Stimulated activated CD4-positive, alpha-beta T cell treated with anti-CD3 and anti-CD28 coated beads, Interleukin-2, amount 100 ng/mL, for 4 hours (primary cell): ENCODE data around the gene PRR19.
"Not testable (repeated sequence)": the region's sequence is repeated elsewhere in the genome, so short reads cannot be mapped to it uniquely, and the experiment has no call there.

ENCODE experiments used
- DNase-seq: peaks from one replicate; pipeline ENCODE4 v3.0.0-alpha.2; 2020; ENCODE audit warnings: low read depth

PRR19 gene

DNA sequence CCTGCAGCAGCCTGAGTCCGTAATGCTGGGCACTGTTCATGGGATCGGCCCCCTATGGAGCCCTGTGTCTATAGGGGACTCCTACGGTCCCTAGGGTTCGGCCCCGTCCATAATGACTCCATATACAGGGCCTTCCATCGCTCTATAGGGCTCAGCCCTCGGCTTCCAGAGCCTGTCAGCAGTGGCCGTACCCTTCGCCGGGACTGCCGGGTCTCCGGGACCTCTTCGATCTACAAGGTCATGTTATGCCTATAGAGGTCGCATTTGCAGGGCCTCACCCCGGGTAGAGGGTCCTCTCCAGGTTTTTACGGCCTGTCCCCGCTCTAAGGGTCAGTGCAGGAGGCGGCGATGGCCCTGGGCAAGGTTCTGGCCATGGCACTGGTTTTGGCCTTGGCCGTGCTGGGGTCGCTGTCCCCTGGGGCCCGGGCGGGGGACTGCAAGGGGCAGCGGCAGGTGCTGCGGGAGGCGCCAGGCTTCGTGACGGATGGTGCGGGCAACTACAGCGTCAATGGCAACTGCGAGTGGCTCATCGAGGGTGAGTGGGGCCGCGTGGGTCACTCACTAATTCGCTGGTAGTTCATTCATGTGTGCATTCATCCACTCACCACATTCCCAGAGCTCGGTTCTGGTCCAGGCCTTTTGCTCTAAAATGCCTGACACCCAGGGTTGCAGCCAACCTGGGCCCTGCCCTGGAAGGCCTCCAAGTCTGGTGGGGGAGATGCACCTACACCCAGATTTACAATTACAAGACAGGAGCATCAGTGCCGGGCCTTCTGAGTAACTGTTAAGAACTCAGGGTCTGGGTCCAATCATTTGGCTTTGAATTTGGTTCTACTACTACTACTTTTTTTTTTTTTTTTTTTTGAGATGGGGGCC is 24.2 kb downstream of the PRR19 start:
- no peak for DNase-seq

GRCh38 chr19:42326969-42327368 is 25.0 kb downstream of the PRR19 start:
- no peak for DNase-seq

- DNase-seq: no peak
Measured at GRCh38 chr19:42327381-42327780, 25.4 kb downstream of the PRR19 start.

DNA sequence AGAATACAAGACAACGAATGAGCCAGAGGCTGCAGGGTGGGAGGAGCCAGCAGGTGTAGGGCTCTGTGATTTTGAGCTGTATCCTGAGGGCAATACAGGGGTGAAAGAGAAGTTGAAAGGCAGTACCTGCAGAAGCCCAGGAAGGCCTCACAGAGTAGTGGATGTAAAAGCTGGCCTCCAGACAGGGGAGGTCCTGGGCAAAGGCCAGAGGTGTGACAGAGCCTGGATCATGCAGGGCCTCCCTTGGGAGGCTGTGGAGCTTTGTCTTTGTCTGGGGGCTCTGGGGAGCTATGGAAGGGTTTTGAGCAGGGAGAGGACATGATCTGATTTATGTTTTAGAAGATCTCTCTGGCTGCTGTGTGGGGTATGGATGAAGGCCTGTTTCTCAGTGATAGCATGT is 26.2 kb downstream of the PRR19 start:
- no peak for DNase-seq

- no peak for DNase-seq
Measured at GRCh38 chr19:42328854-42329253, 26.9 kb downstream of the PRR19 start.

- DNase-seq: no peak
Measured at GRCh38 chr19:42330241-42330711, 28.3 kb downstream of the PRR19 start.

DNA sequence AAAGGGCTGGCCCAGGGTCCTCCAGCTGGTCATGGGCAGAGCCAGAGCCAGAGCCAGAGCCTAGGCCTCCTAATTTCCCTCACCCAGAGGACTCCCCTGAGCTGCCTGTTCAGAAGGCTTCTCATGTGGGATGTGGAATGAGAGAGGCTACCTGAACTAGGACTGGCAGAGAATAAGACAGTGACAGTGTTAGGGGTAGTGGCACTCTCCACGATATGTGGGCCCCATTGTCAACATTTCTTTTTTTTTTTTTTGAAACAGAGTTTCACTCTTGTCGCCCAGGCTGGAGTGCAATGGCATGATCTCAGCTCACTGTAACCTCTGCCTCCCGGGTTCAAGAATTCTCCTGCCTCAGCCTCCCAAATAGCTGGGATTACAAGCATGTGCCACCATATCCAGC is 29.4 kb downstream of the PRR19 start:
- not testable (repeated sequence) for DNase-seq

- no peak for DNase-seq
Measured at GRCh38 chr19:42332059-42332458, 30.1 kb downstream of the PRR19 start.

- no peak for DNase-seq
Measured at GRCh38 chr19:42333018-42333417, 31.1 kb downstream of the PRR19 start.

- no peak for DNase-seq
Measured at GRCh38 chr19:42333975-42334696, 32.2 kb downstream of the PRR19 start.

GRCh38 chr19:42334697-42335373 is 32.9 kb downstream of the PRR19 start:
- DNase-seq: no peak

DNA sequence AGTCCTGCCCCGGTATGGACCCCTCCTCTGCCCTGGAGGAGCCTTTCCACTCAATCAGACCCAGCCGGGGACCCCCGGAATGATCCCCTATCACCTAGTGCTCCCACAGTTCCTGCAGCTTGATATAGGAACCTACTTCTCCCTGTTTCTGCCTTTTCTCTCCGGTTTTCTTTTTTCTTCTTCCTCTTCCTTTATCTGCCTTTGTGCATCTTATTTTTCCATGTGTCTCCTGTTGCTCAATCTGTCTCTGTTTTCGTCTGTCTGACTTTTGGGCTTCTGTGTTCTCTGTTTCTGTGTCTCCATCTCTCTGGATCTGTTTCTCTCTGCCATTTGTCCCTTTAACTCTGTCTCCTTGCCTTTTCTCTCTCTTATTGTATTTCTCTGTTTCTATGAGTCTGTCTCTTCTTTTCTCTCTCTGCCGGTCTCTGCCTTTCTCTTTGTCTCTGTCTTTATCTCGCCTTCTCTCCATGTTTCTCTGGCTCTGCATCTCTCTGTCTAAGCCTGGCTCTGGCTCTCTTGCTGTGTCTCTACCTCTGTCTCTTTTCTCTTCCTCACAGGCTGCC is 33.5 kb downstream of the PRR19 start:
- no peak for DNase-seq

DNA sequence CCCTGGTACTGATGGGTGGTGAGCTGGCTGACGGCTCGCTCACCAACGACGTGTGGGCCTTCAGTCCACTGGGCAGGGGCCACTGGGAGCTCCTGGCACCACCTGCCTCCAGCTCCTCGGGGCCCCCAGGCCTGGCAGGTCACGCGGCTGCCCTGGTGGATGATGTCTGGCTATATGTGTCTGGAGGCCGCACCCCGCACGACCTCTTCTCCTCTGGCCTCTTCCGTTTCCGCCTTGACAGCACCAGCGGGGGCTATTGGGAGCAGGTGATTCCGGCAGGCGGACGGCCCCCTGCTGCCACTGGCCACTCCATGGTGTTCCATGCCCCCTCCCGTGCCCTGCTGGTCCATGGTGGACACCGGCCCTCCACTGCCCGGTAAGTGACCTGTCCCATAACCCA is 34.0 kb downstream of the PRR19 start:
- no peak for DNase-seq

- not testable (repeated sequence) for DNase-seq
Measured at GRCh38 chr19:42339126-42339860, 37.4 kb downstream of the PRR19 start.

DNA sequence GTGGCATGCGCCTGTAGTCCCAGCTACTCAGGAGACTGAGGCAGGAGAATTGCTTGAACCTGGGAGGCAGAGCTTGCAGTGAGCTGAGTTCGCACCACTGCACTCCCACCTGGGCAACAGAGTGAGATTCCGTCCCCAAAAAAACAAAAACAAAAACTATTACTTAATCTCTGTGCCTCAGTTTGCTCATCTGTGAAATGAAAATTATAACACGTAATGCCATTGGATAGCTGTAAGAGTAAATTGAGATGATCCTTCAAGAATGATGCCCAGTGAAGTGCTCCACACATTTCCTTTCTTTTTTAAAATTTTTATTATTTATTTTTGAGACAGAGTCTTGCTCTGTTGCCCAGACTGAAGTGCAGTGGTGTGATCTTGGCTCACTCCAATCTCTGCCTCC is 38.0 kb downstream of the PRR19 start:
- not testable (repeated sequence) for DNase-seq

GRCh38 chr19:42343344-42344110 is 41.6 kb downstream of the PRR19 start:
- DNase-seq: no peak

DNA sequence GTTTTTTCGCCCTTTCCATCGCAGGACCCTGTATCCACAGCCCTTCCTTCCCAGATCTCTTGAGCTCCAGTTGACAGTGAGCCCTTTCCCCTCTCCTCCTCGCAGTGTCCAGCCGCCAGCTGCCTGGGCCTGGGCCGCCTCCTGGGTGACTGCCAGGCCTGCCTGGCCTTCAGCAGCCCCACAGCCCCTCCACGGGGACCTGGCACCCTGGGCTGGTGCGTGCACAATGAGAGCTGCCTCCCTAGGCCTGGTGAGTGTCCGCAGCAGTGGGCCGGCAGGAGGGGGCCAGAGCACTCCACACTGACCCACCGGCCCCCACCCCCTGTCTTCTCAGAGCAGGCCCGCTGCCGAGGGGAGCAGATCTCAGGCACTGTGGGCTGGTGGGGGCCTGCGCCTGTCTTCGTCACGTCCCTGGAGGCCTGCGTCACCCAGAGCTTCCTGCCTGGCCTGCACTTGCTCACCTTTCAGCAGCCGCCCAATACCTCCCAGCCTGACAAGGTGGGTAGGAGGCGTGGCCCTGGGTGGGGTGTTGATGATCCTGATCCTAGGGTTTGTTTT is 42.5 kb downstream of the PRR19 start:
- no peak for DNase-seq

GRCh38 chr19:42345191-42345812 is 43.4 kb downstream of the PRR19 start:
- DNase-seq: no peak

DNA sequence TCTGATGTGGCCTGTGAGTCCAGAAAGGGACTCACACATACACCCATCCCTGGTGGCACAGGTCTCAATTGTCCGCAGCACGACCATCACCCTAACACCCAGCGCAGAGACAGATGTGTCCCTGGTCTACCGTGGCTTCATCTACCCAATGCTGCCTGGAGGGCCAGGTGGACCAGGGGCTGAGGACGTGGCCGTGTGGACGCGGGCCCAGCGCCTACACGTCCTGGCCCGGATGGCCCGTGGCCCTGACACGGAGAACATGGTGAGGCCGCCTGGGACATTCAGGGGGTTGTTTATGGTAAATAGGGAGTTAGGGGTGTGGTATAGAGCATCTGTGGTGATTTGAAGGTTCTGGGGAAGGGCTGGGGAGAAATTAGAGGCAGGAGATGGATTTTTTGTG is 46.3 kb downstream of the PRR19 start:
- DNase-seq: no peak
